Suprapubic skin (tissue), 3 donors: ENCODE measurements around the gene CEND1.

Source experiments
- POLR2AphosphoS5 ChIP-seq, 3 donors: sonication (generic); formaldehyde crosslinking; IDR thresholded peaks; one replicate each; pipeline ENCODE4 v1.6.1; 2017; ENCODE audit warnings: antibody characterized with exemption in 3 of 3
- TF ChIP-seq, protein P1 (sequence below), 2 donors: fragments of 200-600 bp in 1 of 2; fragments of 450-650 bp in 1 of 2; sonication (generic) in 1 of 2; IDR thresholded peaks; one replicate each; pipeline ENCODE4 v1.5.1; 2016 to 2019; ENCODE audit warnings: antibody characterized with exemption in 2 of 2, mild to moderate bottlenecking in 1 of 2, moderate library complexity in 1 of 2

DNA sequence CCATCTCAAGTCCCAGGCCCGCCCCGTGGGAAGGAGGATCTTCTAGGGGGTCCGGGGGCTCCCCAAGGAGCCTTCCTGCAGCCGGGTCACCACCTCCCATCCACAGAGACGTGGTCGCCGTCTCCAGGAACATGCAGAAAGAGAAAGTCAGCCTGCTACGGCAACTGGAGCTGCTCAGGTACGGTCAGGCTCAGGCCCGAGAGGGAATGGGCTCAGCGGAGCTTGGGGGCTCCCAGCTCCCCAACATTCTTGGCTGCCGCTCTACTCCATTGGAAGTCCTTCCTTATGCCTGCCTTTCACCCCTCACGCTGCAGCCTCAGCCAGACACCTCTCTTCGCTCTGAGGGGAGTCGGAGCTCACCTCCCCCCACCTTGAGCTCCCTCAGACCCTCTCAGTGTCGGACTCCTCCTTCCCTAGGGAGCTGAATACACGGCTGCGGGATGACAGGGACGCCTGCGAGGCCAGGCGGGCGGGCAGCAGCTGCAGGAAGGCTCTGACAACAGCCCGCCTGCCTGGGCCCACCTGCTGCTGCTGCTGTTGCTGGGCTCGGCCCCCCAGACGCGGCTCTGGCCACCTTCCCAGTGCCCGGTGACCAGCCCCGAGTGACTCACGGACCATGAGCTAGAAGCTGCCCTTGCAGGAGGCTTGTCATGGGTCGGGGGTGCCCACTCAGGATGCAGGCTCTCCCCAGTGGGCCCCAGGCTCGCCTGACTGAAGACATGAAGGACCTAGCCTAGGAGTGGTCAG is 41.4 kb upstream of the CEND1 start:
- TF ChIP-seq, protein P1, sequence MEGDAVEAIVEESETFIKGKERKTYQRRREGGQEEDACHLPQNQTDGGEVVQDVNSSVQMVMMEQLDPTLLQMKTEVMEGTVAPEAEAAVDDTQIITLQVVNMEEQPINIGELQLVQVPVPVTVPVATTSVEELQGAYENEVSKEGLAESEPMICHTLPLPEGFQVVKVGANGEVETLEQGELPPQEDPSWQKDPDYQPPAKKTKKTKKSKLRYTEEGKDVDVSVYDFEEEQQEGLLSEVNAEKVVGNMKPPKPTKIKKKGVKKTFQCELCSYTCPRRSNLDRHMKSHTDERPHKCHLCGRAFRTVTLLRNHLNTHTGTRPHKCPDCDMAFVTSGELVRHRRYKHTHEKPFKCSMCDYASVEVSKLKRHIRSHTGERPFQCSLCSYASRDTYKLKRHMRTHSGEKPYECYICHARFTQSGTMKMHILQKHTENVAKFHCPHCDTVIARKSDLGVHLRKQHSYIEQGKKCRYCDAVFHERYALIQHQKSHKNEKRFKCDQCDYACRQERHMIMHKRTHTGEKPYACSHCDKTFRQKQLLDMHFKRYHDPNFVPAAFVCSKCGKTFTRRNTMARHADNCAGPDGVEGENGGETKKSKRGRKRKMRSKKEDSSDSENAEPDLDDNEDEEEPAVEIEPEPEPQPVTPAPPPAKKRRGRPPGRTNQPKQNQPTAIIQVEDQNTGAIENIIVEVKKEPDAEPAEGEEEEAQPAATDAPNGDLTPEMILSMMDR (IDR thresholded peaks at IDR 0.05): no peak
- no peak for TF ChIP-seq POLR2AphosphoS5 (IDR thresholded peaks at IDR 0.05)
